Measurements from ENCODE around the gene DIS3L2.
"Not testable (repeated sequence)": the region's sequence is repeated elsewhere in the genome, so short reads cannot be mapped to it uniquely, and the experiment has no call there.

The DIS3L2 gene

DNA sequence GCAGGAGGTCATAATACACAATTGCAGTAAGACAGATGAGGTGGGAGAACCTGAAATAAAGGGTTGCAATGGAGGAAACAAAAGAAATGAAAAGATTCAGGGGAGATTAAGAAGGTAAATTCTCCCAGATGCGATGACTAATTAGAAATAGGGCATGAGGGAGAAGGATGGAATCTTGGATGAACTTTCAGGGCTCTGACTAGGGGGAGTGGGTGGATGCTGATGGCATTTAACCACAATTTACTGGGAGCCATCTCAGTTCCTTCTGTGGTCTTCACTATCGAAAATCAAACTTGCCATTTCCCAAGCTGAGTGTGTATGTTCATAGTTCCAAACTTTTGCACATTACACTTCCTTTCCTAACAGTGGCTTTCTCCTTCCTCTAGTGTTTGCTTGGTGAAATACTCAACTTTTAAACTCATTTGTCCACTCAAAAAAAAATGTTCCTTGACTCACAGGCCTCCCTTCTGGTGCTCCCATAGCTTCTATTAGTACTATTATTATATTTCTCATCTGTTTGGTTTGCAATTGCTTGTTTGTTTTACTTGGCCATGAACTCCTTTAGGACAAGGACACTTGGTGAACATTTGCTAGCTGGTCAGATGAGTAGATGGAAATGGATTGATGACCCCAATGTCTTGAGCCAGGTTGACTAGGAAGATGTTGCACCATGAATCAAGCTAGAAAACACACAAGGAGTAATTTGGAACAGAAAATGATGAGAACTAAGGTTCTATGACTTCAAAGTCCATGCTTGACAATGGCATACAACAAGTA is 178.5 kb downstream of the DIS3L2 start:
- no peak overlapping the region for H3K4me3 ChIP-seq (ENCODE audit: extremely low read depth, insufficient read depth, low read length, poor library complexity, severe bottlenecking)
- WGBS, 2 experiments (ENCODE audit: insufficient coverage in 2 of 2) = 83% methylated on average over 2 of the region's 2 CpGs; no CpG with 5 or more reads in 1 of the 2 experiments
- no peaks in the 10 kb centered on the region for H3K9me3 ChIP-seq (ENCODE audit: control insufficient read depth, low read length)
- H3K4me1 ChIP-seq (ENCODE audit: control insufficient read depth, insufficient read depth, low read length, poor library complexity, severe bottlenecking) = no peaks in the 10 kb centered on the region
- H3K27ac ChIP-seq (ENCODE audit: low read depth, low read length, severe bottlenecking) = no peak overlapping the region
- H3K36me3 ChIP-seq (ENCODE audit: control insufficient read depth, insufficient read depth, low read length) = no peaks in the 10 kb centered on the region

DNA sequence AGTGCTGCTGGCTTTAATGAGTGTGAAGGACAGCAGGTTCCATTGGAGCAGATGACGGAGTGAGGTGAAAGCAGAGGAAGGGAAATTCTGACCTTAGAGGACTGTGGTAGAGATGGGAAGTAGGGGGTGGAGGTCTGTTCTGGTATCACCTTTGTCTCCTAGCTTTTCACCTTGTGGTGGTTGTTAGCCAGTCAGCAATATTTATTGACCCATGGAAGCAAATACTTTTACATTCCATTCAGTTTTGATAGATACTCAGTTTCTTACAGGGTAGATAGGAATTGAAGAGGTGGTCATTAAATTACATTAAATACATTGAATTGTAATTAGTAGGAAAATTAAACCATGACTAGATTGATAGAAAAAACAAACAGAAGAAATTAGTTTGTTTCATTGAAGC is 180.1 kb downstream of the DIS3L2 start:
- 82 to 83% methylated on average over 1 of the region's 1 CpG for WGBS, 2 experiments (ENCODE audit: insufficient coverage in 2 of 2)
- no peak overlapping the region for H3K27ac ChIP-seq (ENCODE audit: low read depth, low read length, severe bottlenecking)
- no peaks in the 10 kb centered on the region for H3K4me1 ChIP-seq (ENCODE audit: control insufficient read depth, insufficient read depth, low read length, poor library complexity, severe bottlenecking)
- no peaks in the 10 kb centered on the region for H3K9me3 ChIP-seq (ENCODE audit: control insufficient read depth, low read length)
- H3K4me3 ChIP-seq (ENCODE audit: extremely low read depth, insufficient read depth, low read length, poor library complexity, severe bottlenecking) = no peak overlapping the region
- no peaks in the 10 kb centered on the region for H3K36me3 ChIP-seq (ENCODE audit: control insufficient read depth, insufficient read depth, low read length)

DNA sequence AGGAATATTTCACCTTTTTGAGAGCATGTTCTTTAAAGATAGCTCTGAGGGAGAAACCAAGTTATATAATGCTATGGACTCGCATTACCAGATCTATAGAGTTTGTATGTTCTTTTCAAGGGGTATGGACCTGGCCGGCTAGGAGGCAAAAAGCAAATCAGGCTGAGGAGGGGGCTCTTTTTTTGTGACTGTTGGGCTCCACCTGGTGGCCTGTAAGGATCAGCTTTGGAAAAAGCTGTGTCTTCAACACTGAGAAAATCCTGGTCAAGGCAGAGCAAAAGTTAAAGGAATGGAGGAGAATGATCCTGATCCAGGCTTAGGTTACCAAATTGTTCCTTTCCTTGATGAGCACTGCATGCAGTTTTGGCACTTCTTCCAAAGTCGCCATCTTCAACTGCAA is 180.5 kb downstream of the DIS3L2 start:
- Histone ChIP-seq H3K4me3 (ENCODE audit: extremely low read depth, insufficient read depth, low read length, poor library complexity, severe bottlenecking) (no peak overlapping the region), H3K27ac (ENCODE audit: low read depth, low read length, severe bottlenecking) (no peak overlapping the region), H3K4me1 (ENCODE audit: control insufficient read depth, insufficient read depth, low read length, poor library complexity, severe bottlenecking) (no peaks in the 10 kb centered on the region), H3K36me3 (ENCODE audit: control insufficient read depth, insufficient read depth, low read length) (no peaks in the 10 kb centered on the region), H3K9me3 (ENCODE audit: control insufficient read depth, low read length) (no peaks in the 10 kb centered on the region)
- 29 to 33% methylated on average over 1 to 2 of the region's 3 CpGs for WGBS, 2 experiments (ENCODE audit: insufficient coverage in 2 of 2)

DNA sequence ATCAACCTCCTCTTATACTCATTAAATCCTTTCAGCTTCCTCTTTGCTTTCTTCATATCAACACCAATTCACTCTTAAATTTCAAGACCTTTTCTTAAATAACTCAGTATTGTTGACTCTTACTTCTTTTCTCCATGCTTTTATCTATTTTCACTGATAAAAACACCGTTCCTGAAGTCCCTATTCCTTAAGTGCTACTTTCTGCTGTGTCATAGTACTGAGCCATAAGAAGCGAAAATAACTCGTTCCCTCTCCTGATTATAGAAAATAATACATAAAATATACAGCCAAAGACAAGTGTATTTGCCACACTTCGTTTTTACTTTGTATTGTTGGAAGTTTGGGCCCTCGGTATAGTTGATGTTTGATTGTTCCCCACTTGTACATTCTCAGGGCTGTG is 181.0 kb downstream of the DIS3L2 start:
- H3K9me3 ChIP-seq (ENCODE audit: control insufficient read depth, low read length) = no peaks in the 10 kb centered on the region
- H3K27ac ChIP-seq (ENCODE audit: low read depth, low read length, severe bottlenecking) = no peak overlapping the region
- 100% methylated on average over 1 to 2 of the region's 5 CpGs for WGBS, 2 experiments (ENCODE audit: insufficient coverage in 2 of 2)

DNA sequence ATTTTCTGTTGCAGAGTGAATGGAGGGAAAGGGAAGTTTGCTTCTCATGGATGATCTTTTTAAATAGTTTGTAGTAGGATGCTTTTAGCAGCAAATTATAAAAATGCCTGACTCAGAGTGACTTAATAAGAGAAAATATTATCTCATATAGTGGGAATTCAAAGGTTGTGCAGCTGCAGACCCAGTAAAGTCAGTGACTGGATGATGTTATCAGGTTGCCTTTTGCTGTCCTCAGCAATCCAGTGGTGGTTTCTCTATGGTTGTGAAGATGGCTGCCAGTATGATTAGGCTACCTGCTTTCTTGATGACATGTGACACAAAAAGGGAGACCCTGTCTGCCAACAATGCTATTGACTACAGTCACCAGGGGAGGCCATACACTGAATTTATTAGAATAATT is 184.8 kb downstream of the DIS3L2 start:
- no peaks in the 10 kb centered on the region for H3K4me1 ChIP-seq (ENCODE audit: control insufficient read depth, insufficient read depth, low read length, poor library complexity, severe bottlenecking)
- H3K27ac ChIP-seq (ENCODE audit: low read depth, low read length, severe bottlenecking) = no peak overlapping the region
- no peaks in the 10 kb centered on the region for H3K36me3 ChIP-seq (ENCODE audit: control insufficient read depth, insufficient read depth, low read length)
- H3K4me3 ChIP-seq (ENCODE audit: extremely low read depth, insufficient read depth, low read length, poor library complexity, severe bottlenecking) = no peak overlapping the region
- no peaks in the 10 kb centered on the region for H3K9me3 ChIP-seq (ENCODE audit: control insufficient read depth, low read length)

More for the DNA sequence above, 181.0 kb downstream of the DIS3L2 start:
- Histone ChIP-seq H3K4me3 (ENCODE audit: extremely low read depth, insufficient read depth, low read length, poor library complexity, severe bottlenecking) (no peak overlapping the region), H3K4me1 (ENCODE audit: control insufficient read depth, insufficient read depth, low read length, poor library complexity, severe bottlenecking) (no peaks in the 10 kb centered on the region), H3K36me3 (ENCODE audit: control insufficient read depth, insufficient read depth, low read length) (no peaks in the 10 kb centered on the region)

DNA sequence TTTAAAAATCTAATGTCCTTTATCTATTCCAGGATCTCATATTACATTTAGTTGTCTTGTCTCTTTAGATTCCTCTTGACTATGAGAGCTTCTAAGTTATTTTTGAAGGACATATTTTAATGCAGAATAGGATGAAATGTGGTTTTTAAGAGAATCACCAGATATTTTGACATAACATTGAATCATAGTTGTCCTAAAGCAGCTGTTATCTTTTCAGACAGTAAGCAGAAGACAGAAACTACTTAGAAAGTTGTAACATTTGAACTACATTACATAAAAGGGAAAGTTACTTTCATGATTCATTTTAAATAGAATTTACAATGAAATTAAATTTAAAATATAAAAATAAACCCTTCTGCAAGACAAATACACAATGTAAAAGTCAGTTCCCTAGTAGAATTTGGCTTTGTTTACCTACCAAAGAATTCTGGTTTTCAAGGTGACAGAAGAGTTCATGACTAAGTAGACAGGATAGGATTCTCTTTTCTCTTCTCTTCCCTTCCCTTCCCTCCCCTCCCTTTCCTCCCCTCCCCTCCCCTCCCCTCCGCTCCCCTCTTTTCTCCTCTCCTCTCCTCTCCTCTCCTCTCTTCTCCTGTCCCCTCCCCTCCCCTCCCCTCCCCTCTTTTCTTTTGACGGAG is 186.0 kb downstream of the DIS3L2 start:
- no peak overlapping the region for H3K4me3 ChIP-seq (ENCODE audit: extremely low read depth, insufficient read depth, low read length, poor library complexity, severe bottlenecking)
- WGBS, 2 experiments (ENCODE audit: insufficient coverage in 2 of 2) = 80% methylated on average over 1 of the region's 2 CpGs; no CpG with 5 or more reads in 1 of the 2 experiments

DNA sequence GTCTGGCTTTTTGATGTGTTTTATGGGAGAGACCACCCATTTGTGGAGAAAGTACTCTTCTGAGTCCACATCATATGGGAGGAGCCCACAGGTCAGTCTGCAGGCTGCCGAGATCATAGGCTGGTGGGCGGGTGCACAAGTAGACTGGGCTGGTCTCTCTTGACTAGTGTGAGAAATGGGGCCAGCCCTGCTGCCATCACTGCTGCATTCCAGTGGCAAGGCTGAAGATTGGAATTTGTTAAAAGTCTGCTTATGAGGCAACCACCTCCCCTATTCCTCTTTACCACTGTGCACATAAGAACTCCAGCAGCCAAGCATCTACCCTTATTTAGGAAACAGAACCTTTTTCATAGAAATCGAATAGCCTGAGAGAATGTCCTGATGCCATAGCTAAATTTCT is 200.7 kb downstream of the DIS3L2 start:
- Histone ChIP-seq H3K27ac (ENCODE audit: low read depth, low read length, severe bottlenecking) (no peak overlapping the region), H3K4me3 (ENCODE audit: extremely low read depth, insufficient read depth, low read length, poor library complexity, severe bottlenecking) (no peak overlapping the region), H3K4me1 (ENCODE audit: control insufficient read depth, insufficient read depth, low read length, poor library complexity, severe bottlenecking) (no peaks in the 10 kb centered on the region), H3K36me3 (ENCODE audit: control insufficient read depth, insufficient read depth, low read length) (peaks cover 18% of the 10 kb centered on the region), H3K9me3 (ENCODE audit: control insufficient read depth, low read length) (no peaks in the 10 kb centered on the region)
- 79 to 100% methylated on average over 2 to 3 of the region's 3 CpGs for WGBS, 2 experiments (ENCODE audit: insufficient coverage in 2 of 2)

More for the DNA sequence above, 186.0 kb downstream of the DIS3L2 start:
- Histone ChIP-seq H3K36me3 (ENCODE audit: control insufficient read depth, insufficient read depth, low read length) (no peaks in the 10 kb centered on the region), H3K27ac (ENCODE audit: low read depth, low read length, severe bottlenecking) (no peak overlapping the region), H3K4me1 (ENCODE audit: control insufficient read depth, insufficient read depth, low read length, poor library complexity, severe bottlenecking) (no peaks in the 10 kb centered on the region), H3K9me3 (ENCODE audit: control insufficient read depth, low read length) (no peaks in the 10 kb centered on the region)

DNA sequence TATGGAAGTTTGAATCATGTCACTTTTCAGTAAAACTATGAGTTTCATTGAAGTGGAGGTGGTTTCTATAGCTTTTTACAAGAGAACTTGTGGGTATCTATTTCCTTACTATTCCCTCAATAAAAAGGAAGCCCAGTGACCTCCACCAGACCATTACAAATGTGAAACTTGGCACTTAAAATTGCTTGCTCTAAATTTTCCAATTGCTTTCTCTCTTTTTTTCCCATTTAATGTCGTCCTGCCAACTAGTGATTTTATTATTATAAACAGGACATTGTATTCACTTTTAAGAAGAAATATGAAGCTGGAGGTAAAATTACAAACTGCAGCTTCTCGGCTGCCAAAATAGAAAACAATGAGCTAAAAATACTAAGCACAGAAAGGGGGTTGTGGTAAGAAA is 208.9 kb downstream of the DIS3L2 start:
- no CpG with 5 or more reads among the region's 2 CpGs for WGBS, 2 experiments (ENCODE audit: insufficient coverage in 2 of 2)
- no peak overlapping the region for H3K27ac ChIP-seq (ENCODE audit: low read depth, low read length, severe bottlenecking)
- H3K4me3 ChIP-seq (ENCODE audit: extremely low read depth, insufficient read depth, low read length, poor library complexity, severe bottlenecking) = no peak overlapping the region
- H3K4me1 ChIP-seq (ENCODE audit: control insufficient read depth, insufficient read depth, low read length, poor library complexity, severe bottlenecking) = no peaks in the 10 kb centered on the region
- no peaks in the 10 kb centered on the region for H3K36me3 ChIP-seq (ENCODE audit: control insufficient read depth, insufficient read depth, low read length)
- no peaks in the 10 kb centered on the region for H3K9me3 ChIP-seq (ENCODE audit: control insufficient read depth, low read length)

DNA sequence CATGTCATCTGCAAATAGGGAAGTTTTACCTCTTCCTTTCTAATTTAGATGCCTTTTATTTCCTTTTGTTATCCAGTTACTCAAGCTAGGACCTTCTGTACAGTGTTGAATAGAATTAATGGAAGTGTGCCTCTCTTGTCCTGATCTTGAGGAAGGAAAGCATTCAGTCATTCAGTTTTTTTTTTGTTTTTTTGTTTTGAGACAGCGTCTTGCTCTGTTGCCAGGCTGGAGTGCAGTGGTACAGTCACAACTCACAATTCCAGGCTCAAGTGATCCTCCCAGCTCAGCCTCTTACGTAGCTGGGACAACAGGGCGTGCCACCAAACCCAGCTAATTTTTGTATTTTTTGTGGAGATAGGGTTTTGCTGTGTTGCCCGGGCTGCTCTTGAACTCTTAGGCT is 213.1 kb downstream of the DIS3L2 start:
- Histone ChIP-seq H3K4me1 (ENCODE audit: control insufficient read depth, insufficient read depth, low read length, poor library complexity, severe bottlenecking) (no peaks in the 10 kb centered on the region), H3K9me3 (ENCODE audit: control insufficient read depth, low read length) (no peaks in the 10 kb centered on the region), H3K36me3 (ENCODE audit: control insufficient read depth, insufficient read depth, low read length) (peaks cover 4% of the 10 kb centered on the region), H3K27ac (ENCODE audit: low read depth, low read length, severe bottlenecking) (no peak overlapping the region), H3K4me3 (ENCODE audit: extremely low read depth, insufficient read depth, low read length, poor library complexity, severe bottlenecking) (no peak overlapping the region)
- WGBS, 2 experiments (ENCODE audit: insufficient coverage in 2 of 2) = 90% methylated on average over 2 of the region's 4 CpGs; no CpG with 5 or more reads in 1 of the 2 experiments

DNA sequence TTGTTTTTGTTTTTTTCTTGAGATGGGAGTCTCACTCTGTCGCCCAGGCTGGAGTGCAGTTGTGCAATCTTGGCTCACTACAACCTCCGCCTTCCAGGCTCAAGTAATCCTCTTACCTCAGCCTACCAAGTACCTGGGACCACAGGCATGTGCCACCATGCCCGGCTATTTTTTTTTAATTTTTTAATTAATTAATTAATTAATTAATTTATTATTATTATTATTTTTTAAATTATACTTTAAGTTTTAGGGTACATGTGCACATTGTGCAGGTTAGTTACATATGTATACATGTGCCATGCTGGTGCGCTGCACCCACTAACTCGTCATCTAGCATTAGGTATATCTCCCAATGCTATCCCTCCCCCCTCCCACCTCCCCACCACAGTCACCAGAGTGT is 215.1 kb downstream of the DIS3L2 start:
- not testable (repeated sequence) for H3K36me3 ChIP-seq (ENCODE audit: control insufficient read depth, insufficient read depth, low read length); H3K27ac ChIP-seq (ENCODE audit: low read depth, low read length, severe bottlenecking); H3K9me3 ChIP-seq (ENCODE audit: control insufficient read depth, low read length); H3K4me1 ChIP-seq (ENCODE audit: control insufficient read depth, insufficient read depth, low read length, poor library complexity, severe bottlenecking); H3K4me3 ChIP-seq (ENCODE audit: extremely low read depth, insufficient read depth, low read length, poor library complexity, severe bottlenecking)
- WGBS, 2 experiments (ENCODE audit: insufficient coverage in 2 of 2) = 100% methylated on average over 1 to 2 of the region's 5 CpGs

DNA sequence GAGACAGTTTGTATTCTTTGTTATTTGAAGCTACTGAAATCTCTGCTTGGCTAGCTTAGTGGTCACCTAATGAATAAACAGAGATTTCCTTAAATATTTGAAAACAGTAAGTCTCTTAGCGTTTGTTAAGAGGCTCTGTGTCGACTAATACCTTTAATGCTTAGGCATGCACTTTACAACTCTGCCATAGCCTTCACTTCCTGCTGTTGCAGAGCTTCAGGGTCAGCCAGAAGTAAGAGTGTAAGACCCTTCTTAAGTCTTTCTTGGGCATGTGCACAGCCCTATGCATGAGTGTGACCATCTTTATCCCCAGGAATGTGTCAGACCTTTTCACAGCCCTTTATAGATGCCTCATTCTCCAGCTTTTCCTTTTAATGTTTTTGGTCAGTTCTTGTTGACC is 221.8 kb downstream of the DIS3L2 start:
- Histone ChIP-seq H3K4me1 (ENCODE audit: control insufficient read depth, insufficient read depth, low read length, poor library complexity, severe bottlenecking) (no peaks in the 10 kb centered on the region), H3K27ac (ENCODE audit: low read depth, low read length, severe bottlenecking) (no peak overlapping the region), H3K9me3 (ENCODE audit: control insufficient read depth, low read length) (peaks cover 5% of the 10 kb centered on the region), H3K4me3 (ENCODE audit: extremely low read depth, insufficient read depth, low read length, poor library complexity, severe bottlenecking) (no peak overlapping the region), H3K36me3 (ENCODE audit: control insufficient read depth, insufficient read depth, low read length) (peaks cover 3% of the 10 kb centered on the region)
- WGBS, 2 experiments (ENCODE audit: insufficient coverage in 2 of 2) = 93 to 100% methylated on average over 2 of the region's 2 CpGs
